Head of caudate nucleus (tissue), 42 donors: ENCODE data around the gene GREB1.

Source experiments
- DNase-seq, 42 donors: peaks; one replicate each; pipeline versions ENCODE4 v3.0.0 to v3.0.0-alpha.2; 2020 to 2021; ENCODE audit warnings: mixed read lengths in 7 of 42
- intact Hi-C: fragments of 100-400 bp; cut with DNase I; formaldehyde crosslinking; loops from one replicate; pipeline ENCODE4 v1.15.0; 2022

GREB1 gene

GRCh38 chr2:11665510-11666362 lies 131.9 kb downstream of the GREB1 start:
- intact Hi-C loops: no loop called here
- peak in 1 of 42 donors; percentile 6 for DNase-seq

GRCh38 chr2:11667194-11667593 lies 133.3 kb downstream of the GREB1 start:
- intact Hi-C loops: no loop called here
- no peak for DNase-seq

GRCh38 chr2:11667866-11668637 lies 134.2 kb downstream of the GREB1 start:
- intact Hi-C loops: no loop called here
- DNase-seq: no peak

- DNase-seq: peak in 40 of 42 donors; percentile 18 to 81 (median 58)
- intact Hi-C loops: no loop called here
These were observed 135.8 kb downstream of the GREB1 start, which contains the start of gene NTSR2 for GRCh38 chr2:11669454-11670291. Gene NTSR2 (minus strand): TSS chr2:11670195. CDS start chr2:11670129, 66 bp downstream.

- intact Hi-C loops: no loop called here
- no peak for DNase-seq
These were observed 138.6 kb downstream of the GREB1 start for GRCh38 chr2:11672407-11672806.

GRCh38 chr2:11674983-11675382 lies 141.1 kb downstream of the GREB1 start:
- DNase-seq: no peak
- intact Hi-C loops: no loop called here

- no peak for DNase-seq
- intact Hi-C loops: no loop called here
These were observed 141.7 kb downstream of the GREB1 start for GRCh38 chr2:11675423-11676112.

- intact Hi-C loops: no loop called here
- DNase-seq: peak in 1 of 42 donors; percentile 9
These were observed 142.8 kb downstream of the GREB1 start for GRCh38 chr2:11676640-11677039.

- intact Hi-C loops: no loop called here
- DNase-seq: peak in 25 of 42 donors; percentile 31 to 74 (median 56)
These were observed 143.6 kb downstream of the GREB1 start for GRCh38 chr2:11677136-11678055.

GRCh38 chr2:11678306-11678960 lies 144.6 kb downstream of the GREB1 start:
- intact Hi-C loops: no loop called here
- peak in 1 of 42 donors; percentile 37 for DNase-seq

GRCh38 chr2:11679016-11679415 lies 145.2 kb downstream of the GREB1 start:
- intact Hi-C loops: no loop called here
- DNase-seq: peak in 2 of 42 donors; percentile 4 to 6

- DNase-seq: peak in 3 of 42 donors; percentile 30 to 41 (median 36)
- intact Hi-C loops: no loop called here
These were observed 145.8 kb downstream of the GREB1 start for GRCh38 chr2:11679486-11680181.

GRCh38 chr2:11680182-11680900 lies 146.5 kb downstream of the GREB1 start:
- DNase-seq: peak in 1 of 42 donors; percentile 39
- intact Hi-C loops: no loop called here

- intact Hi-C loops: no loop called here
- peak in 1 of 42 donors; percentile 10 for DNase-seq
These were observed 147.3 kb downstream of the GREB1 start for GRCh38 chr2:11680901-11681721.
